Natural killer cell treated with Interleukin-12 subunit alpha and Interleukin-12 subunit beta and Interleukin-15 and Interleukin-18, amount 100 ng/mL, for 72 hours (primary cell): ENCODE results near the gene PIKFYVE. TPM values are rescaled to one million over a fixed set of nuclear protein-coding genes. Genes with fewer than 3 reads are reported as not detected.

Experiments used
- ATAC-seq, 2 donors: fragments of 150-1000 bp; cut with Tn5 transposase in 1 of 2; sonication (Bioruptor Pico), chemical (Tn5 transposase) in 1 of 2; 2 replicates each; pipeline ENCODE4 v1.10.0; 2021
- DNase-seq: peaks from one replicate; pipeline ENCODE4 v3.0.0; 2022; ENCODE audit warnings: low spot score
- H3K27ac Mint-ChIP-seq, 2 donors: 1 replicate in 1 of 2; 2 replicates in 1 of 2; pipeline ENCODE4 v1.8.0; 2022; ENCODE audit warnings: mixed read lengths in 2 of 2, mild to moderate bottlenecking in 1 of 2, moderate library complexity in 1 of 2
- H3K27me3 Mint-ChIP-seq, 2 donors: 1 replicate in 1 of 2; 2 replicates in 1 of 2; pipeline ENCODE4 v1.8.0; 2022; ENCODE audit warnings: mixed read lengths in 2 of 2
- H3K36me3 Mint-ChIP-seq: one replicate; pipeline ENCODE4 v1.8.0; 2022; ENCODE audit warnings: mixed read lengths
- H3K4me1 Mint-ChIP-seq, 2 donors: 1 replicate in 1 of 2; 2 replicates in 1 of 2; pipeline ENCODE4 v1.8.0; 2022; ENCODE audit warnings: low read depth in 2 of 2, mixed read lengths in 2 of 2, mild to moderate bottlenecking in 1 of 2
- H3K4me3 Mint-ChIP-seq: one replicate; pipeline ENCODE4 v1.8.0; 2022; ENCODE audit warnings: mixed read lengths
- H3K9me3 Mint-ChIP-seq: 2 replicates; pipeline ENCODE4 v1.8.0; 2022; ENCODE audit warnings: mixed read lengths
- total RNA-seq, 2 donors: library from RNA; stranded (reverse); gene quantifications; one replicate each; pipeline ENCODE4 v1.2.3, GENCODE V29; 2022

The PIKFYVE gene
- total RNA-seq, 2 donors from 2014 or later = 25.6 to 29.9 TPM

DNA sequence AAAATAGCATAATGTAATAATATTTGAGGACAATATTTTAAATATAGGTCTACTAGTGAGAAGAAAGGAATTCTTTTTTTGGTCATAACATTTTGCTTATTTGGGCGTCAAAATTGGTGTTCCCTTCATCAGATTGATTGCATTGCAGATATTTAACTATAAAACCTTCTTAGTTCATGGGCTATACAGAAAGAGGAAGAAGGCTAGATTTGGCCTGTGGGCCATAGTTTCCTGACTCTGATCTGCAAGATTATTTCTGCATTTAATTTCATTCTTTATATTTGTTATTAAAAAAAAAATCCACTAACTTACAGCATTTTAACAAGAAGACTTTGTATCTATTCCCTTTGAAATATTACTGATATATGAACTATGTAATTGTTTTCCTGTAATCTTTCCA is 31.9 kb downstream of the PIKFYVE start:
- Mint-ChIP-seq H3K4me3 (no peak overlapping the region), H3K9me3 (no peaks in the 10 kb centered on the region), H3K4me1 (peaks cover 18 to 20% of the 10 kb centered on the region in 2 donors), H3K36me3 (peaks cover 11% of the 10 kb centered on the region), H3K27me3 (no peaks in the 10 kb centered on the region), H3K27ac (no peak overlapping the region)
- no peak for ATAC-seq
- DNase-seq = no peak

DNA sequence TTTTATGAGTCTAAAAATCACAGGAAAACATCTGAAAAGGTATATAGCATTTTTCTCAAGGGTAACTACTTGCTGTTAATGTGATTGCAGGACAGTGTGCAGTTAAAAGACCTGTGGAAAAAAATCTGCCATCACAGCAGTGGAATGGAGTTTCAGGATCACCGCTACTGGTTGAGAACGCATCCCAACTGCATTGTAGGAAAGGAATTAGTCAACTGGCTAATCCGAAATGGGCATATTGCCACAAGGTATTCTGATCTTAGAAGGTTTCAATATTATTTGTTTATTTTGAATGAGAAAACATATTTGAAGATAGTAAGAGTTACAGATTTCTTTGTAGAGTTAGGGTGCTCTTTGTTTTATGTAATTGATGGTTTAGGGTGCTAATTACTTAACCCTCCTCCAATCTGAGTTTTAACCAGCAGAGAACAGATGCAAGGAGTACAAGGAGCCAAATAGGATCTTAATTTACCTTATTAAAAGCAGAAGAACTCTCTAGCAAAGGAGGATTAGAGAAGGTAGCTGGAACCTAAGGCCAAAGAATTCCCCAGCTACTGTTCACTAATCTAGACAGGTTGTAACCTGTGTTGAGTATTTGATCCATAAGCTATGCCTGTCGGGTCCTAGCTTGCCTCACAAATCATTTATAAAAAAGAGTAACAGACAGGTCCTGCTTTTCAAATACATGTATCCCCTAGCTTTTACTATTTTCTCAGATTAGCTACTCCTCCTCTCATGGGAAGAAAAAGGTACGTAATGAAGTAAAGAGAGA is 35.0 kb downstream of the PIKFYVE start:
- no peak for ATAC-seq
- Mint-ChIP-seq H3K4me1 (peaks cover 6 to 8% of the 10 kb centered on the region in 2 donors), H3K27ac (no peak overlapping the region), H3K27me3 (no peaks in the 10 kb centered on the region), H3K36me3 (peaks cover 10% of the 10 kb centered on the region), H3K4me3 (no peak overlapping the region), H3K9me3 (no peaks in the 10 kb centered on the region)
- no peak for DNase-seq

DNA sequence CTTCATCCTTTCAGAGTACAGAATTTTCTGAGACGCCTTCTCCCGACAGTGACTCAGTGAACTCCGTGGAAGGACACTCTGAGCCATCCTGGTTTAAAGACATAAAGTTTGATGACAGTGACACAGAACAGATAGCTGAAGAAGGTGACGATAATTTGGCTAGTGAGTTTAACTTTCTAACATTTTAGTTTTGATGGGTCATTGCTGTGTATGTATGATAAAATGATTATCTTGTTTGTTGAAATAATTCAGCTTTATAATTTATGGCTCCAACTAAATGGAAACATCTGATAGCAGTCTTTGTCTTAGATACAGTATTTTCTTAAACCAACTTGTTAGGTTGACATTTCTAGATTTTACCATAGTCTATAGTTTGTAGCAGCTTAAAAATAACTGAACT is 38.1 kb downstream of the PIKFYVE start:
- no peaks in the 10 kb centered on the region for H3K9me3 Mint-ChIP-seq
- H3K4me3 Mint-ChIP-seq = no peak overlapping the region
- no peak overlapping the region for H3K27ac Mint-ChIP-seq
- no peak for DNase-seq
- ATAC-seq = no peak
- no peaks in the 10 kb centered on the region for H3K27me3 Mint-ChIP-seq
- no peaks in the 10 kb centered on the region for H3K4me1 Mint-ChIP-seq
- peaks cover 14% of the 10 kb centered on the region for H3K36me3 Mint-ChIP-seq

DNA sequence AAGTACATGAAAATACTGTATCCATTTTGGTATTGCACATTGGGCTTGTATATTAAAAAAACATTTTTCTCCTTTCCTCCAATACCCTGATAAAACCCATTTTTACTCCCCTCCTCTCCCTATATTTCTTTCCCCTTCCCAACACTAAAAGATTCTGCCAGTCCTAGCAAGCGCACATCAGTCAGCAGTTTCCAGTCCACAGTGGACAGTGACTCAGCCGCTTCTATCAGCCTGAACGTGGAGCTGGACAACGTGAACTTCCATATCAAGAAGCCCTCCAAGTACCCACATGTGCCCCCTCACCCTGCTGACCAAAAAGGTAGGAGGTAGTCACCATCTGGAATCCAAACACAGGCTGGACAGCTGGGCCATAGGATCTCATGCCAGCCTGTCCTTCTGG is 38.6 kb downstream of the PIKFYVE start:
- Mint-ChIP-seq H3K27ac (no peak overlapping the region), H3K4me3 (no peak overlapping the region), H3K4me1 (no peaks in the 10 kb centered on the region), H3K27me3 (no peaks in the 10 kb centered on the region), H3K9me3 (no peaks in the 10 kb centered on the region), H3K36me3 (peaks cover 19% of the 10 kb centered on the region)
- DNase-seq (no peak), ATAC-seq (no peak)

DNA sequence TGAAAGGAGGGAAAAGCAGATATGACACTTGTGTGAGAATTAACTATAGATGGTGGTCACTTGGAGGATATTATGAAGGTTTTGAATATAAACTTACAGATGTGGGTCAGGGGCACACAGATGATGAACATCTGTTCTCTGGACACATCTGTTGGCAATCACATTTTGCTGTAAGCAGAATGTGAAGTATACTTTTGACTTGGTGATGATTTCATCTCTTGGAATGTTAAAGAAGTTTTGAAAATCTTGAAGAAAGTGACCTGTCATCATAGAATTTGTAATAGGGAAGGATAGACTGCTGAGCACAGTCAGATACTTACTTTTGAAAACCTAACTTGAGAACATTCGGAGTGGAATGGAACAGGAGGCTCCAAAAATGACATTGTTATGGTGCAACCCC is 40.2 kb downstream of the PIKFYVE start:
- Mint-ChIP-seq H3K4me3 (no peak overlapping the region), H3K27me3 (no peaks in the 10 kb centered on the region)

DNA sequence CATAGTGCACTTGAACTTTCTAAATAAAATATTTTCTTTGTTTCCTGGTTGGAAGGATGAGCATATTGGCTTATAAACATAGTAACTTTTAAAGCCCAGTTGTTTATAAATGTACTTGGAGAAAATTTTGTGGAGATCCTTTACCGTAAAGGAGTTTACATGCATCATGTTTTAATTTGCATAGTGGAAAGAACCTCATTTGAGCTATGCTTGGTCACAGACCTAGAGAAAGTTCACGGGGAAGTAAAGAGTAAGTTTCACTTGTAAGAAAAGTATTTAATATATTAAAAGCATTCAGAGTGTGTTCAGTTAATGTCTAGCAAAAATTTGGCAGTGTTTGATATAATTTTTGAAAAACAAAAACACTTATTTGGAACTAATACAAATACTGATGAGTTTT is 45.3 kb downstream of the PIKFYVE start:
- no peak overlapping the region for H3K4me3 Mint-ChIP-seq
- no peak overlapping the region for H3K27ac Mint-ChIP-seq
- ATAC-seq = no peak
- H3K4me1 Mint-ChIP-seq = no peaks in the 10 kb centered on the region
- H3K9me3 Mint-ChIP-seq = no peaks in the 10 kb centered on the region
- H3K27me3 Mint-ChIP-seq = no peaks in the 10 kb centered on the region
- DNase-seq = no peak
- H3K36me3 Mint-ChIP-seq = peaks cover 6% of the 10 kb centered on the region

More for the DNA sequence above, 40.2 kb downstream of the PIKFYVE start:
- H3K9me3 Mint-ChIP-seq = no peaks in the 10 kb centered on the region
- peaks cover 19% of the 10 kb centered on the region for H3K36me3 Mint-ChIP-seq
- no peak for ATAC-seq
- no peak for DNase-seq
- H3K4me1 Mint-ChIP-seq = no peaks in the 10 kb centered on the region
- no peak overlapping the region for H3K27ac Mint-ChIP-seq

DNA sequence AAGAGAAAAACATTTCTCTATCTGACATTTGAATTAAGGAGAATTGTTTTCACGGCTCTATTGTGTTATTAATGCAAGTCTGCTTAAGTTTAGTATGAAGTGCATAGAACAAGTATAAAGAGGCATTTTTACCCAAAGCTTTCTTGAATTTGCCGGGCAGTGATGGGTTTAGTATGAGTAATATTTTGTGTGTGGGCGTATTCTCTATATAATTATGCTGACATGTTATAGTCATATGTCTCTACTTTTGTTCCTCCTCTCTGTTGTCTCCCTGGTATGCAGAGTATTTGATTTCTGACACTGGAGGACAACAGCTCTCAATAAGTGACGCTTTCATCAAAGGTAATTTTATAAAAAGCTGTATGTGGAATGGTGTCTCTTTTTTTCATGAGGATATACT is 45.9 kb downstream of the PIKFYVE start:
- H3K36me3 Mint-ChIP-seq = peaks cover 5% of the 10 kb centered on the region
- no peak overlapping the region for H3K27ac Mint-ChIP-seq
- H3K9me3 Mint-ChIP-seq = no peaks in the 10 kb centered on the region
- ATAC-seq (no peak), DNase-seq (no peak)
- H3K4me3 Mint-ChIP-seq = no peak overlapping the region
- no peaks in the 10 kb centered on the region for H3K4me1 Mint-ChIP-seq
- no peaks in the 10 kb centered on the region for H3K27me3 Mint-ChIP-seq

DNA sequence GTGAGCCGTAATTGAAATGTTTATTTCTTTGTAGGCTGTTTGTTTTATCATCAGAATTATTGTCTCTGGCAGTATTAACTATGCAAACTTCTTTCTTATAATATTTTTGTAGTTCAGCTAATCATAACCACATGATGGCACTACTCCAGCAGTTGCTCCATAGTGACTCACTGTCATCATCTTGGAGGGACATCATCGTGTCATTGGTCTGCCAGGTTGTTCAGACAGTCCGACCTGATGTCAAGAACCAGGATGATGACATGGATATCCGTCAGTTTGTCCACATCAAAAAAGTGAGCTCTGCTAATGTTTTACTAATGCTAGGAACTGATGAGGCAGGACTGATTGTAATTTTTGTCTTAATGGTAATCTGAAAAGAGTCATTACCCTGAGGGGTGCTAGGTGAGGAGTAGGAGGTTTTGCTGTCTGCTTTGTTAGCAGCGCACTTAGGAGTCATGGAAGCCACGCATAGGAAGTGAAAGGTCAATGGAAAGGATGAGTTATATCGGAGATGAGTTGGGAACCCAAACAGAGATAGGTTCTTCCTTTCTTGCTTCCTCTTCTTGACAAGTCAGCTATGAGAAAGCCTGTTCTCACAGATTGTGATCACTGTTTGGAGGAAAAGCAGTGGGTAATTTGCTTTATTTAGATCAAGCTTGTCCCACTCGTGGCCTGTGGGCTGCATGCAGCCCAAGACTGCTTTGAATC is 49.2 kb downstream of the PIKFYVE start:
- ATAC-seq = no peak
- Mint-ChIP-seq H3K36me3 (peaks cover 4% of the 10 kb centered on the region), H3K9me3 (no peaks in the 10 kb centered on the region), H3K4me3 (no peak overlapping the region), H3K27ac (no peak overlapping the region), H3K27me3 (no peaks in the 10 kb centered on the region), H3K4me1 (no peaks in the 10 kb centered on the region)
- no peak for DNase-seq

DNA sequence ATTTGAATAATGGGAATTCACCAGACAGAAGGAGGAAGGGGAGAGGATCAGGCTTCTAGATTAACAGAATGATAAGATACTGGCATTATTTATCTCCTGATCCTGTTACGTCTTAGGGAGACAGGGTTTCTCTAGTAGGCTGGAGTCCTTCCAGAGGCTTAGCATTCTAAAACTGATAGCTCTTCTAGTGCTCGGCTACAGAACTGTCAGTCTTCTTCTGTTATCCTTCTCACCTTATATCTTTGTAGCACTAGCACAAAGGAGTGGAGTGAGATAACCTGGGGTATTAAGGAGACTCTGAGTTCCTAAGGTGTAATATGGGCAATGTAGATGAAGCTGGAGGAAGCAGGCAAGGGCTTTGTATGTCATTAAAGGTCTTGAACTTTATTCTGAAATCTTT is 52.1 kb downstream of the PIKFYVE start:
- Mint-ChIP-seq H3K4me3 (no peak overlapping the region), H3K27ac (no peak overlapping the region), H3K27me3 (no peaks in the 10 kb centered on the region), H3K4me1 (no peaks in the 10 kb centered on the region), H3K36me3 (peaks cover 4% of the 10 kb centered on the region), H3K9me3 (no peaks in the 10 kb centered on the region)
- DNase-seq (no peak), ATAC-seq (no peak)

DNA sequence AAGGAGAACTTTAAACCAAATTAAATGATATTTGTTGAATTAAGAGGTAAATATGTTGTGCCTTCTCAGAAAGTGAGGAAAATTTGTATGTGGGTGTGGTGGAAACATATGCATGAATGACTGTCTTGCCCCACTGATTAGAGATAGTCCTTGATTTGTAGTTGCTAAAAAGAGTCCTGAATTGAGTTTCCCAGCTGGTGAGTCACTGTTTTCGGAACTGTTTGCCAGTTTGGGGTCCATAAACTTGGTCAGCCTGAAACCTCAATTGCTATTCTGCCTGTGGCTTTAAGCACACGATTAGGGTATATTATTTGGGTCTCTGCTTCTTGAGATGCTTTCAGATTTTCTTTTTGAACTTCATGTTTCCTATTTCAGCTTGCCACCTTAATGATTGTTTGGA is 53.3 kb downstream of the PIKFYVE start:
- DNase-seq (no peak), ATAC-seq (no peak)
- Mint-ChIP-seq H3K4me1 (no peaks in the 10 kb centered on the region), H3K9me3 (no peaks in the 10 kb centered on the region), H3K27ac (no peak overlapping the region), H3K4me3 (no peak overlapping the region), H3K27me3 (no peaks in the 10 kb centered on the region), H3K36me3 (peaks cover 4% of the 10 kb centered on the region)

DNA sequence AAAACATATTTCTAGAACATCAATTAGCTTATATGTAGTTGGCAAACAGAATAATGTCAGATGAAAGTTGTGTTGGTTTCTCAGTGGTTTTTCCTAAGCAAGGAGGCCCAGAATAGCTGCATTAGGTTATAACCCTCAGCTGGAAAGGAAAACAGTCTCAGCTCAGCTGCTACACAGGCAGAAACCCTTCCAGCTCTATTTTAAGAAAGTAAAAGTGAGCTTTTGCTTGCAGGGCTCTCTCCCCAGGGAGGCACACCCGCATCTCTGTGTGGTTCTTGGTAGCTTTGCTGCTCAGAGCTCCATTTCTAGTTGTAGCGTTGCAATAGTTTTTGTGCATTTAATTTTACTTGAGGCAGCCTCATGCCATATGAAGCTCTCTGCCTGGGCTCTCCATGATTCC is 54.6 kb downstream of the PIKFYVE start:
- Mint-ChIP-seq H3K27me3 (no peaks in the 10 kb centered on the region), H3K4me3 (no peak overlapping the region), H3K4me1 (no peaks in the 10 kb centered on the region), H3K36me3 (peaks cover 4% of the 10 kb centered on the region), H3K9me3 (no peaks in the 10 kb centered on the region), H3K27ac (no peak overlapping the region)
- DNase-seq (no peak), ATAC-seq (no peak)

DNA sequence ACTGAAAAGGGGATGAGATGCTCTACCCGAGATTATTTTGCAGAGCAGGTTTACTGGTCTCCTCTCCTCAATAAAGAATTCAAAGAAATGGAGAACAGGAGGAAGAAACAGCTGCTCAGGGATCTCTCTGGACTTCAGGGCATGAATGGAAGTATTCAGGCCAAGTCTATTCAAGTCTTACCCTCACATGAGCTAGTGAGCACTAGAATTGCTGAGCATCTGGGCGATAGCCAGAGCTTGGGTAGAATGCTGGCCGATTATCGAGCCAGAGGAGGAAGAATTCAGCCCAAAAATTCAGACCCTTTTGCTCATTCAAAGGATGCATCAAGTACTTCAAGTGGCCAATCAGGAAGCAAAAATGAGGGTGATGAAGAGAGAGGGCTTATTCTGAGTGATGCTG is 60.0 kb downstream of the PIKFYVE start:
- Mint-ChIP-seq H3K36me3 (peaks cover 19% of the 10 kb centered on the region), H3K9me3 (no peaks in the 10 kb centered on the region), H3K27ac (no peak overlapping the region)

DNA sequence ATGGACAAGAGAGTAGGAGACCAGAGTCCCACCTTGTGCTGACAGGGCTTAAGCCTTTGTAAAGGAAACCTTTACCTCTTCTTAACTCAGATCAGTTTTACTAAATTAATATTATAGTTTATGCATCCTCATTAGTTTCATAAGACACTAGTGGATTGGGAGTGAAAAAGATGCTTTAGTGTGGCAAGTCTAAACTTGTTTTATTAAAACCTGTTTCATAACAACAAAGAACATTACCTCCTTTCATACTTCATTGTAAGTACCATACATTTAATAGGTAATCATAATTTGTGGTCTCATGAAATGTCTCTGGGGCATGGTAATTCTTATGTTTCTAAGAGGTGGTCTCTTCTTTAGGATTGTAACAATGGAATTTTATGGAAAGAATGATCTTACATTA is 63.4 kb downstream of the PIKFYVE start:
- Mint-ChIP-seq H3K4me3 (no peak overlapping the region), H3K27ac (no peak overlapping the region), H3K9me3 (no peaks in the 10 kb centered on the region), H3K4me1 (no peaks in the 10 kb centered on the region), H3K27me3 (no peaks in the 10 kb centered on the region), H3K36me3 (peaks cover 22% of the 10 kb centered on the region)
- no peak for ATAC-seq
- DNase-seq = no peak

More for the DNA sequence above, 60.0 kb downstream of the PIKFYVE start:
- ATAC-seq = no peak
- Mint-ChIP-seq H3K4me3 (no peak overlapping the region), H3K4me1 (no peaks in the 10 kb centered on the region), H3K27me3 (no peaks in the 10 kb centered on the region)
- DNase-seq = no peak

DNA sequence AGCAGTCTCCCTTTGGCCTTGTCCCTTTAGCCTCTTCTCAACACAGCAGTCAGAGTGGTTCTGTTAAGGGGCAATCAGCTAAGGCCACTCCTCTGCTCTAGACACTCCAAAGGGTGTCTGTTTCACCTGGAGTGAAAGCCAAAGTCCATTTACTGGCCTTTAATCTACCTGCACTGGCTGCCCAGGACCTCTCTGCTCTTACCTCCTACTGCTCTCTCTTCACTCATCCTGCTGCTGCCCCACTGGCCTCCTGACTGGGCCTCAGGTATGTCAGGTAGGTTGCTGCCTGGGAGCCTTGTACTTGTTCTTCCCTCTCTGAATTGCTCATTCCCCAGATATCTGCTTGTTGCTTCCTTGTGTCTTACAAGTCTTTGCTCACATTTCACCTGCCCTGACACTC is 68.2 kb downstream of the PIKFYVE start:
- no peaks in the 10 kb centered on the region for H3K9me3 Mint-ChIP-seq
- H3K36me3 Mint-ChIP-seq = peaks cover 13% of the 10 kb centered on the region
- H3K4me3 Mint-ChIP-seq = no peak overlapping the region
- ATAC-seq (no peak), DNase-seq (no peak)
- peaks cover 0 to 3% of the 10 kb centered on the region in 2 donors for H3K4me1 Mint-ChIP-seq
- H3K27me3 Mint-ChIP-seq = no peaks in the 10 kb centered on the region
- H3K27ac Mint-ChIP-seq = no peak overlapping the region
